ENCODE results near the gene PPP2R5E. TPM values are rescaled to one million over a fixed set of nuclear protein-coding genes. Genes with fewer than 3 reads are reported as not detected.

PPP2R5E gene
- polyA plus RNA-seq, 3 donors, result 4.3 to 14.2 (median 8.3) TPM

- WGBS, 3 donors, result 5 to 71% (median 15%) methylated on average over 2 of the region's 2 CpGs
- no peak overlapping the region for H3K27ac ChIP-seq (ENCODE audit: low read depth, low read length)
Observed at GRCh38 chr14:63478010-63478409, 65.2 kb downstream of the PPP2R5E start.

- WGBS, 3 donors, result 13 to 49% (median 42%) methylated on average over 1 of the region's 1 CpG
- H3K27ac ChIP-seq (ENCODE audit: low read depth, low read length), result no peak overlapping the region
Observed at GRCh38 chr14:63477556-63477955, 65.6 kb downstream of the PPP2R5E start.

GRCh38 chr14:63475761-63476160, 67.4 kb downstream of the PPP2R5E start:
- no peak overlapping the region for H3K27ac ChIP-seq (ENCODE audit: low read depth, low read length)

GRCh38 chr14:63474844-63475243, 68.3 kb downstream of the PPP2R5E start:
- 85 to 94% (median 91%) methylated on average over 3 of the region's 3 CpGs for WGBS, 3 donors
- H3K27ac ChIP-seq (ENCODE audit: low read depth, low read length), result no peak overlapping the region

- WGBS, 3 donors, result 75 to 86% (median 79%) methylated on average over 3 of the region's 3 CpGs
Observed at GRCh38 chr14:63474111-63474510, 69.1 kb downstream of the PPP2R5E start.

GRCh38 chr14:63472986-63473788, 70.0 kb downstream of the PPP2R5E start:
- WGBS, 3 donors, result 60 to 79% (median 62%) methylated on average over 7 of the region's 7 CpGs
- no peak overlapping the region for H3K27ac ChIP-seq (ENCODE audit: low read depth, low read length)

More at GRCh38 chr14:63474111-63474510, 69.1 kb downstream of the PPP2R5E start:
- no peak overlapping the region for H3K27ac ChIP-seq (ENCODE audit: low read depth, low read length)

- WGBS, 3 donors, result 51 to 65% (median 59%) methylated on average over 3 of the region's 3 CpGs
- H3K27ac ChIP-seq (ENCODE audit: low read depth, low read length), result no peak overlapping the region
Observed at GRCh38 chr14:63470962-63471793, 72.0 kb downstream of the PPP2R5E start.

GRCh38 chr14:63468294-63468693, 74.9 kb downstream of the PPP2R5E start:
- WGBS, 3 donors, result 43 to 78% (median 67%) methylated on average over 1 of the region's 1 CpG
- H3K27ac ChIP-seq (ENCODE audit: low read depth, low read length), result no peak overlapping the region

GRCh38 chr14:63467440-63468072, 75.6 kb downstream of the PPP2R5E start:
- no peak overlapping the region for H3K27ac ChIP-seq (ENCODE audit: low read depth, low read length)
- WGBS, 3 donors, result 29 to 69% (median 65%) methylated on average over 4 of the region's 4 CpGs

- H3K27ac ChIP-seq (ENCODE audit: low read depth, low read length), result no peak overlapping the region
- 78 to 96% (median 90%) methylated on average over 8 of the region's 8 CpGs for WGBS, 3 donors
Observed at GRCh38 chr14:63465347-63465746, 77.8 kb downstream of the PPP2R5E start.

- H3K27ac ChIP-seq (ENCODE audit: low read depth, low read length), result no peak overlapping the region
- 25 to 84% (median 60%) methylated on average over 4 of the region's 4 CpGs for WGBS, 3 donors
Observed at GRCh38 chr14:63460680-63461369, 82.4 kb downstream of the PPP2R5E start.

- 28 to 73% (median 71%) methylated on average over 6 of the region's 6 CpGs for WGBS, 3 donors
- no peak overlapping the region for H3K27ac ChIP-seq (ENCODE audit: low read depth, low read length)
Observed at GRCh38 chr14:63459738-63460137, 83.4 kb downstream of the PPP2R5E start.

- 39 to 91% (median 80%) methylated on average over 4 of the region's 4 CpGs for WGBS, 3 donors
- no peak overlapping the region for H3K27ac ChIP-seq (ENCODE audit: low read depth, low read length)
Observed at GRCh38 chr14:63457498-63457897, 85.7 kb downstream of the PPP2R5E start.

GRCh38 chr14:63454863-63455622, 88.1 kb downstream of the PPP2R5E start:
- 72 to 96% (median 92%) methylated on average over 2 of the region's 2 CpGs for WGBS, 3 donors
- H3K27ac ChIP-seq (ENCODE audit: low read depth, low read length), result no peak overlapping the region

GRCh38 chr14:63454436-63454835, 88.7 kb downstream of the PPP2R5E start:
- WGBS, 3 donors, result 66 to 98% (median 93%) methylated on average over 3 of the region's 3 CpGs

GRCh38 chr14:63453443-63453936, 89.7 kb downstream of the PPP2R5E start:
- H3K27ac ChIP-seq (ENCODE audit: low read depth, low read length), result no peak overlapping the region
- 65 to 79% (median 73%) methylated on average over 8 of the region's 8 CpGs for WGBS, 3 donors

More at GRCh38 chr14:63454436-63454835, 88.7 kb downstream of the PPP2R5E start:
- H3K27ac ChIP-seq (ENCODE audit: low read depth, low read length), result no peak overlapping the region

GRCh38 chr14:63452796-63453195, 90.4 kb downstream of the PPP2R5E start:
- WGBS, 3 donors, result 79 to 92% (median 82%) methylated on average over 3 of the region's 3 CpGs
- H3K27ac ChIP-seq (ENCODE audit: low read depth, low read length), result no peak overlapping the region

- WGBS, 3 donors, result 81 to 94% (median 82%) methylated on average over 3 of the region's 3 CpGs
- no peak overlapping the region for H3K27ac ChIP-seq (ENCODE audit: low read depth, low read length)
Observed at GRCh38 chr14:63448841-63449240, 94.3 kb downstream of the PPP2R5E start.
